ENCODE measurements around the gene RBMS2. TPM values are rescaled to one million over a fixed set of nuclear protein-coding genes. Genes with fewer than 3 reads are reported as not detected.

The RBMS2 gene, protein sequence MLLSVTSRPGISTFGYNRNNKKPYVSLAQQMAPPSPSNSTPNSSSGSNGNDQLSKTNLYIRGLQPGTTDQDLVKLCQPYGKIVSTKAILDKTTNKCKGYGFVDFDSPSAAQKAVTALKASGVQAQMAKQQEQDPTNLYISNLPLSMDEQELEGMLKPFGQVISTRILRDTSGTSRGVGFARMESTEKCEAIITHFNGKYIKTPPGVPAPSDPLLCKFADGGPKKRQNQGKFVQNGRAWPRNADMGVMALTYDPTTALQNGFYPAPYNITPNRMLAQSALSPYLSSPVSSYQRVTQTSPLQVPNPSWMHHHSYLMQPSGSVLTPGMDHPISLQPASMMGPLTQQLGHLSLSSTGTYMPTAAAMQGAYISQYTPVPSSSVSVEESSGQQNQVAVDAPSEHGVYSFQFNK
- total RNA-seq, result 10 to 100 TPM; 17.3 to 55.1 (median 25.2) TPM

DNA sequence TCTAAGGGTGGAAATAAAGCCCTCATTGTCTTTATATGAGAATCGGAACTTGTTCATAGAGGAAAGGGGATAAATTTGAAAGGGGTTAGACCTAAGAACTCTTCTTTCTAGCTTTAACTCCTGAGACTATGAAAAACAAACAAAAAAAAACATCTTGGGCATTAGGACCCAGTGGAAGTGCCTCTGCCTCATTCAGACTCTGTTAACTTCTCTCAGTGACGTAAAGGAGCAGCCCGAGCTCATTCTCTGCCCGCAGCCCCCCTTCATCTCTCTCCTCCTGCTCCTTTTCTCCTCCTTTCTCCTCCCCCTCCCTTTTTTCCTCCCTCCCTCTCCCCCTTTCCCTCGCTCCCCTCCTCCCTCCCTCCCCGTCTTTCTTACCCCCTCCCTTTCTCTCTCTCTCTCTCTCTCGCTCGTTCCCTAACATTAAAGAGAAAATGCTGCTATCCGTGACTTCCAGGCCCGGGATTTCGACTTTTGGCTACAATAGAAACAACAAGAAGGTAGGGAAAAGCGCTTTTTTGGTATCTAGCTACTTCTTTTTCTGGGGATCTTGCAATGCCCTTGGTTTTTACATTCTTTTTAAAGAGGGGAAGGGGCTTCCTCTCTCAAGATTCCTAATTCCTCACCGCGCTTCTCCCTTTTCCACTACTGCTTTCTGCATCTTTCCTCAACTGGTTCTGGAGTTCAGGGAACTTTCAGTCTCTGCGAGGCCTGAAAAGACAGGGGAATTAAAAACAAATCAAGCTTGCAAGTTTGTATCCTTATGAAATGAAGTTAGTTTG lies at the start of gene RBMS2:
TSS of gene RBMS2 (plus strand) at position 231 of the 782 bp plus-strand sequence. CDS start at position 435, 204 bp downstream.
- Histone ChIP-seq H3K27me3 (no peaks in the 10 kb centered on the region), H3K4me1 (peaks cover 0 to 56% (median 17%) of the 10 kb centered on the region in 4 donors), H3K36me3 (no peaks in the 10 kb centered on the region), H3K4me3 (peak within 1 kb of the TSS; percentile 29 to 63 (median 46)), H3K27ac (peak within 1 kb of the TSS; percentile 87 to 91 (median 88)), H3K9me3 (no peaks in the 10 kb centered on the region)
- TF ChIP-seq POLR2AphosphoS5 (IDR thresholded peaks at IDR 0.05) (peak in 2 of 3 donors; percentile 45), POLR2A (IDR thresholded peaks at IDR 0.05) (no peak), EP300 (IDR thresholded peaks at IDR 0.05; ENCODE audit: low read depth) (no peak)
- TF ChIP-seq, protein P1, sequence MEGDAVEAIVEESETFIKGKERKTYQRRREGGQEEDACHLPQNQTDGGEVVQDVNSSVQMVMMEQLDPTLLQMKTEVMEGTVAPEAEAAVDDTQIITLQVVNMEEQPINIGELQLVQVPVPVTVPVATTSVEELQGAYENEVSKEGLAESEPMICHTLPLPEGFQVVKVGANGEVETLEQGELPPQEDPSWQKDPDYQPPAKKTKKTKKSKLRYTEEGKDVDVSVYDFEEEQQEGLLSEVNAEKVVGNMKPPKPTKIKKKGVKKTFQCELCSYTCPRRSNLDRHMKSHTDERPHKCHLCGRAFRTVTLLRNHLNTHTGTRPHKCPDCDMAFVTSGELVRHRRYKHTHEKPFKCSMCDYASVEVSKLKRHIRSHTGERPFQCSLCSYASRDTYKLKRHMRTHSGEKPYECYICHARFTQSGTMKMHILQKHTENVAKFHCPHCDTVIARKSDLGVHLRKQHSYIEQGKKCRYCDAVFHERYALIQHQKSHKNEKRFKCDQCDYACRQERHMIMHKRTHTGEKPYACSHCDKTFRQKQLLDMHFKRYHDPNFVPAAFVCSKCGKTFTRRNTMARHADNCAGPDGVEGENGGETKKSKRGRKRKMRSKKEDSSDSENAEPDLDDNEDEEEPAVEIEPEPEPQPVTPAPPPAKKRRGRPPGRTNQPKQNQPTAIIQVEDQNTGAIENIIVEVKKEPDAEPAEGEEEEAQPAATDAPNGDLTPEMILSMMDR (IDR thresholded peaks at IDR 0.05), result no peak
- 0 to 4% methylated on average over 9 to 15 of the region's 15 CpGs for WGBS, 2 donors (ENCODE audit: low coverage in 1 of 2)
- in situ Hi-C loops (cut with MboI; ENCODE audit: low pct_ligation_motif_present in 1 of 4, low pct_unique_long_range_greater_than_20kb in 1 of 4, low sequenced_read_pairs in 3 of 4), result no loop called here
- intact Hi-C loops (cut with DNase I; ENCODE audit: low total_unique reads), result loop anchor here (2.0 kb wide), 1 partner anchor 113 kb away; no protein-coding TSS in a partner anchor
- DNase-seq, result peak; percentile 80

DNA sequence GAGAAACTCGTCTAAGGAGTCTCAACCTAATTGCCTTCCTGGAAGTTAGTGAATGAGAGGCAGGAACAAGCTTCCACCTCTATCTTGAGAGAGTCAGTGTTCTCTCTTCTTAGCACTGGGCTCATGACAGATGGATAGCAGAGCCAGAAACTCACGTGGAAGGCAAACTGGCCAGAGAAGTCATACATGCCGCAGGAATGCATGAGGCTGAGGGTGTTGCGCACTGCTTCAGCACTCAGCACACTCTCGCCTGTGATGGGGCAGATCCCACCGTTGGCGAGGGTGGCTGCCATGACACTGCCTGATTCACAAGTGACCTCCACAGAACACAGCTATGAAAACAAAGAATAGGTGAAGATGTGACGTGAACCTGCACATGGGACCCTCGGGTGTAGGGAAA lies 47.2 kb upstream of the RBMS2 start:
- Histone ChIP-seq H3K4me1 (peaks cover 2 to 5% (median 3%) of the 10 kb centered on the region in 4 donors), H3K27ac (no peak overlapping the region), H3K9me3 (no peaks in the 10 kb centered on the region), H3K4me3 (no peak overlapping the region), H3K36me3 (no peaks in the 10 kb centered on the region), H3K27me3 (no peaks in the 10 kb centered on the region)
- DNase-seq, result no peak
- TF ChIP-seq POLR2AphosphoS5 (IDR thresholded peaks at IDR 0.05) (no peak), EP300 (IDR thresholded peaks at IDR 0.05; ENCODE audit: low read depth) (no peak), POLR2A (IDR thresholded peaks at IDR 0.05) (no peak)
- TF ChIP-seq, protein P1 (IDR thresholded peaks at IDR 0.05), result no peak
- 93 to 100% methylated on average over 2 to 9 of the region's 9 CpGs for WGBS, 2 donors (ENCODE audit: low coverage in 1 of 2)
- intact Hi-C loops (cut with DNase I; ENCODE audit: low total_unique reads) (no loop called here), in situ Hi-C loops (cut with MboI; ENCODE audit: low pct_ligation_motif_present in 1 of 4, low pct_unique_long_range_greater_than_20kb in 1 of 4, low sequenced_read_pairs in 3 of 4) (loop anchor here in 1 of 4 donors (25.0 kb wide), 1 partner anchor 137 kb away; the partner anchor contains the start of genes IL23A and PAN2)

DNA sequence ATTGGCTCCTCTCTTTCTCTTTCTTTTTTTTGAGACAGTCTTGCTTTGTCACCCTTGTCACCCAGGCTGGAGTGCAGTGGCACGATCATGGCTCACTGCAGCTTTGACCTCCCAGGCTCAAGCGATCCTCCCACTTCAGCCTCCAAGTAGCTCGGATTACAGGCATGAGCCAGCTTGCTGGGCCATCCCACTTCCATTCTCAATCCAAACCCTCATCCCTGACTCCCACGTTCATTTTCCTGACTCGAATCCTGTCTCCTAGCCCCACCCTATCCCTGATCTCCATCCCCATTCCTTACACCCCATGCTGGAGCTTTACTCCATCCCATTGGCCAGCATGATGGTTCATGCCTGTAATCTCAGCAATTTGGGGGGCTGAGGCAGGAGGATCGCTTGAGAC lies 45.5 kb upstream of the RBMS2 start:
- in situ Hi-C loops (cut with MboI; ENCODE audit: low pct_ligation_motif_present in 1 of 4, low pct_unique_long_range_greater_than_20kb in 1 of 4, low sequenced_read_pairs in 3 of 4), result no loop called here
- 87 to 89% methylated on average over 3 to 6 of the region's 6 CpGs for WGBS, 2 donors (ENCODE audit: low coverage in 1 of 2)
- no peak overlapping the region for H3K27ac ChIP-seq
- no peak overlapping the region for H3K4me3 ChIP-seq
- no peak for TF ChIP-seq EP300 (IDR thresholded peaks at IDR 0.05; ENCODE audit: low read depth)
- no peak for TF ChIP-seq POLR2A (IDR thresholded peaks at IDR 0.05)
- no peak for TF ChIP-seq POLR2AphosphoS5 (IDR thresholded peaks at IDR 0.05)
- TF ChIP-seq, protein P1 (IDR thresholded peaks at IDR 0.05), result no peak
- no peaks in the 10 kb centered on the region for H3K9me3 ChIP-seq
- no peak for DNase-seq
- intact Hi-C loops (cut with DNase I; ENCODE audit: low total_unique reads), result no loop called here
- no peaks in the 10 kb centered on the region for H3K27me3 ChIP-seq
- H3K4me1 ChIP-seq, result no peaks in the 10 kb centered on the region
- H3K36me3 ChIP-seq, result no peaks in the 10 kb centered on the region

DNA sequence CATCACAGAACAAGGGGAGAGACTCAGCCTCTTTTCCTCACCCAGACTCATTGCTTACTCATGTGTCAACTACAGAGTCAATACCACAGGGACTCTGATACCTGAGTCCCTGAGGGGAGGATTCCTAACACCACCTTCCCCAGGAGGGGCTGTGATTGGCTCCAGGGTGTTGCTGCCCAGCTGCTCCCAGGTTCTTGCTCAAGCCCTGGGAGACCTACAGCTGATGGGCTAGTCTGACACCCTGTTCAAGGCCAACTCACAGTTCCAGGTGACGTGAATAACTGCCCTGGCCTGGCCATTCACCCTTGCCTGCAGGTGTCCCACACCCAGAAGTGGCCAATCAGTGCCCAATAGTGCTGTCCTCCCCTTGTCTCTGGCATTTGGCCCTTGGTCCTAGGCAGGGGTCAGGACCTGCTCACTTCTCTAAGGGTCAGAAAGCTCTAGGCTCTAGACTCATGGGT lies 44.6 kb upstream of the RBMS2 start:
- DNase-seq, result no peak
- intact Hi-C loops (cut with DNase I; ENCODE audit: low total_unique reads) (no loop called here), in situ Hi-C loops (cut with MboI; ENCODE audit: low pct_ligation_motif_present in 1 of 4, low pct_unique_long_range_greater_than_20kb in 1 of 4, low sequenced_read_pairs in 3 of 4) (no loop called here)
- no peak overlapping the region for H3K27ac ChIP-seq
- no peaks in the 10 kb centered on the region for H3K4me1 ChIP-seq
- no peaks in the 10 kb centered on the region for H3K27me3 ChIP-seq
- WGBS, 2 donors (ENCODE audit: low coverage in 1 of 2), result no CpG with 5 or more reads among the region's 1 CpG
- H3K36me3 ChIP-seq, result no peaks in the 10 kb centered on the region
- H3K4me3 ChIP-seq, result no peak overlapping the region
- TF ChIP-seq, protein P1 (IDR thresholded peaks at IDR 0.05), result no peak
- TF ChIP-seq EP300 (IDR thresholded peaks at IDR 0.05; ENCODE audit: low read depth) (no peak), POLR2A (IDR thresholded peaks at IDR 0.05) (no peak), POLR2AphosphoS5 (IDR thresholded peaks at IDR 0.05) (no peak)
- no peaks in the 10 kb centered on the region for H3K9me3 ChIP-seq

Measured in transverse colon (tissue), 4 donors.